ENCODE data around the gene PRMT5. TPM values are rescaled to one million over a fixed set of nuclear protein-coding genes. Genes with fewer than 3 reads are reported as not detected.

Gene PRMT5
- polyA plus RNA-seq, 1 donor (not counting 4 experiments of a cell fraction or from before 2014, with no cell fraction given), result 241 TPM

- no peak for FAIRE-seq
- no peak overlapping the region for H2AFZ ChIP-seq (ENCODE audit: control insufficient read depth, low read length)
These were observed 10.5 kb upstream of the PRMT5 start for GRCh38 chr14:22939684-22940083.

GRCh38 chr14:22935156-22935555, 6.0 kb upstream of the PRMT5 start:
- Histone ChIP-seq H4K20me1 (ENCODE audit: control insufficient read depth, extremely low read depth, insufficient read depth, low read length) (no peaks in the 10 kb centered on the region), H3K9me3 (ENCODE audit: control insufficient read depth, low read depth, low read length) (no peaks in the 10 kb centered on the region)
- dilution Hi-C loops (cut with MboI; ENCODE audit: extremely low pct_ligation_motif_present, low sequenced_read_pairs), result no loop called here

More at GRCh38 chr14:22939684-22940083, 10.5 kb upstream of the PRMT5 start:
- Histone ChIP-seq H3K9me1 (ENCODE audit: control insufficient read depth, extremely low read depth, insufficient read depth, low read length) (no peaks in the 10 kb centered on the region), H3K27ac (ENCODE audit: control insufficient read depth, insufficient read depth, low read length) (no peak overlapping the region), H4K20me1 (ENCODE audit: control insufficient read depth, extremely low read depth, insufficient read depth, low read length) (no peaks in the 10 kb centered on the region), H3K9me3 (ENCODE audit: control insufficient read depth, low read depth, low read length) (no peaks in the 10 kb centered on the region), H3K27me3 (ENCODE audit: control insufficient read depth, extremely low read depth, insufficient read depth, low read length) (no peaks in the 10 kb centered on the region), H3K4me1 (ENCODE audit: control insufficient read depth, extremely low read depth, insufficient read depth, low read length) (no peaks in the 10 kb centered on the region), H3K4me2 (ENCODE audit: control insufficient read depth, extremely low read depth, insufficient read depth, low read depth, low read length) (no peak overlapping the region), H3K36me3 (ENCODE audit: control insufficient read depth in 2 of 2, extremely low read depth in 1 of 2, insufficient read depth in 2 of 2, low read length in 2 of 2) (peaks cover 0 to 5% of the 10 kb centered on the region in 2 experiments), H3K79me2 (ENCODE audit: control insufficient read depth, insufficient read depth, low read length) (no peaks in the 10 kb centered on the region), H3K9ac (ENCODE audit: control insufficient read depth, extremely low read depth, insufficient read depth, low read length) (no peak overlapping the region), H3K4me3 (ENCODE audit: control insufficient read depth in 2 of 3, extremely low read depth in 1 of 3, insufficient read depth in 2 of 3, low read depth in 1 of 3, low read length in 3 of 3) (no peak overlapping the region)
- TF ChIP-seq EZH2 (IDR thresholded peaks at IDR 0.05; ENCODE audit: low read length), result no peak
- TF ChIP-seq CTCF (optimal IDR thresholded peaks at IDR 0.05 in 1 of 3, IDR thresholded peaks at IDR 0.05 in 1 of 3, conservative IDR thresholded peaks at IDR 0.05 in 1 of 3; ENCODE audit: extremely low read depth in 1 of 3, insufficient read depth in 2 of 3, low read length in 3 of 3), result no peak
- no peak for DNase-seq (ENCODE audit: low read depth, low spot score)
- dilution Hi-C loops (cut with MboI; ENCODE audit: extremely low pct_ligation_motif_present, low sequenced_read_pairs), result no loop called here

More at GRCh38 chr14:22935156-22935555, 6.0 kb upstream of the PRMT5 start:
- DNase-seq (ENCODE audit: low read depth, low spot score) (no peak), FAIRE-seq (no peak)
- Histone ChIP-seq H3K79me2 (ENCODE audit: control insufficient read depth, insufficient read depth, low read length) (no peaks in the 10 kb centered on the region), H3K9ac (ENCODE audit: control insufficient read depth, extremely low read depth, insufficient read depth, low read length) (no peak overlapping the region), H3K9me1 (ENCODE audit: control insufficient read depth, extremely low read depth, insufficient read depth, low read length) (no peaks in the 10 kb centered on the region), H3K4me3 (ENCODE audit: control insufficient read depth in 2 of 3, extremely low read depth in 1 of 3, insufficient read depth in 2 of 3, low read depth in 1 of 3, low read length in 3 of 3) (no peak overlapping the region), H3K4me2 (ENCODE audit: control insufficient read depth, extremely low read depth, insufficient read depth, low read depth, low read length) (no peak overlapping the region), H2AFZ (ENCODE audit: control insufficient read depth, low read length) (no peak overlapping the region), H3K4me1 (ENCODE audit: control insufficient read depth, extremely low read depth, insufficient read depth, low read length) (peaks cover 1% of the 10 kb centered on the region), H3K27ac (ENCODE audit: control insufficient read depth, insufficient read depth, low read length) (no peak overlapping the region), H3K27me3 (ENCODE audit: control insufficient read depth, extremely low read depth, insufficient read depth, low read length) (no peaks in the 10 kb centered on the region), H3K36me3 (ENCODE audit: control insufficient read depth in 2 of 2, extremely low read depth in 1 of 2, insufficient read depth in 2 of 2, low read length in 2 of 2) (no peaks in the 10 kb centered on the region)
- no peak for TF ChIP-seq CTCF (optimal IDR thresholded peaks at IDR 0.05 in 1 of 3, IDR thresholded peaks at IDR 0.05 in 1 of 3, conservative IDR thresholded peaks at IDR 0.05 in 1 of 3; ENCODE audit: extremely low read depth in 1 of 3, insufficient read depth in 2 of 3, low read length in 3 of 3)
